ENCODE data around the gene DLGAP1. TPM values are rescaled to one million over a fixed set of nuclear protein-coding genes. Genes with fewer than 3 reads are reported as not detected.

Gene DLGAP1
- total RNA-seq, 4 donors from 2014 or later, result 1.2 to 1.4 (median 1.4) TPM

DNA sequence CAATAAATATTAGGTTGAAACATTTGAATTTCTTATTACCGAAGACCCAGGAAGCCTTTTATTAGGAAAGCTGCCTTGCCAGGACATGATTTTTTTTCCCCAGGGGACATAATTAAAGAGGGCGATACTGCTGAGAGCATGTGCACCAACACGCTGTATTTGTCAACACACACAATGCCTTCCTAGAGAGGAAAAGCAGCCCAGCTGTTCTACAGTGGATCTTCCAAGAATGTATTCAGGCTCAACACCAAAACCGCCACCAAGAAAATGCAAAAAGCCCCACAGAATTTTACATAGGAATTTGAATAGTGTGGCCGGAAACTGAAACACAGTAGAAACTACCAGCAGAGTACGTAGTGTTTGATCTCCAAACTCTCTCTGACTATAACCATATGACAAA is 320.4 kb downstream of the DLGAP1 start:
- no peak for DNase-seq (ENCODE audit: extremely low spot score)
- 71% methylated on average over 6 of the region's 6 CpGs for WGBS
- Histone ChIP-seq H3K27ac (replicated peaks in 1 of 4) (no peak overlapping the region), H3K4me3 (no peak overlapping the region), H3K27me3 (no peaks in the 10 kb centered on the region), H3K4me1 (no peaks in the 10 kb centered on the region), H3K9me3 (no peaks in the 10 kb centered on the region), H3K36me3 (no peaks in the 10 kb centered on the region)
- intact Hi-C loops (cut with DNase I), result no loop called here
- TF ChIP-seq EP300 (IDR thresholded peaks at IDR 0.05), result no peak

GRCh38 chr18:4130734-4131719 is 324.1 kb downstream of the DLGAP1 start:
- H3K27me3 ChIP-seq, result no peaks in the 10 kb centered on the region
- TF ChIP-seq POLR2AphosphoS5 (IDR thresholded peaks at IDR 0.05) (no peak), EP300 (IDR thresholded peaks at IDR 0.05) (no peak), POLR2A (IDR thresholded peaks at IDR 0.05; ENCODE audit: low read depth) (no peak)
- TF ChIP-seq, protein P1, sequence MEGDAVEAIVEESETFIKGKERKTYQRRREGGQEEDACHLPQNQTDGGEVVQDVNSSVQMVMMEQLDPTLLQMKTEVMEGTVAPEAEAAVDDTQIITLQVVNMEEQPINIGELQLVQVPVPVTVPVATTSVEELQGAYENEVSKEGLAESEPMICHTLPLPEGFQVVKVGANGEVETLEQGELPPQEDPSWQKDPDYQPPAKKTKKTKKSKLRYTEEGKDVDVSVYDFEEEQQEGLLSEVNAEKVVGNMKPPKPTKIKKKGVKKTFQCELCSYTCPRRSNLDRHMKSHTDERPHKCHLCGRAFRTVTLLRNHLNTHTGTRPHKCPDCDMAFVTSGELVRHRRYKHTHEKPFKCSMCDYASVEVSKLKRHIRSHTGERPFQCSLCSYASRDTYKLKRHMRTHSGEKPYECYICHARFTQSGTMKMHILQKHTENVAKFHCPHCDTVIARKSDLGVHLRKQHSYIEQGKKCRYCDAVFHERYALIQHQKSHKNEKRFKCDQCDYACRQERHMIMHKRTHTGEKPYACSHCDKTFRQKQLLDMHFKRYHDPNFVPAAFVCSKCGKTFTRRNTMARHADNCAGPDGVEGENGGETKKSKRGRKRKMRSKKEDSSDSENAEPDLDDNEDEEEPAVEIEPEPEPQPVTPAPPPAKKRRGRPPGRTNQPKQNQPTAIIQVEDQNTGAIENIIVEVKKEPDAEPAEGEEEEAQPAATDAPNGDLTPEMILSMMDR (IDR thresholded peaks at IDR 0.05), result no peak
- H3K4me3 ChIP-seq, result no peak overlapping the region
- H3K9me3 ChIP-seq, result no peaks in the 10 kb centered on the region
- no peak for DNase-seq (ENCODE audit: extremely low spot score)
- intact Hi-C loops (cut with DNase I), result no loop called here
- no peak overlapping the region for H3K27ac ChIP-seq (replicated peaks in 1 of 4)
- H3K36me3 ChIP-seq, result no peaks in the 10 kb centered on the region
- peaks cover 0 to 1% (median under 1%) of the 10 kb centered on the region in 4 donors for H3K4me1 ChIP-seq
- WGBS, result 67% methylated on average over 12 of the region's 12 CpGs

GRCh38 chr18:4126939-4127338 is 328.2 kb downstream of the DLGAP1 start:
- intact Hi-C loops (cut with DNase I), result no loop called here
- 68% methylated on average over 1 of the region's 1 CpG for WGBS
- no peaks in the 10 kb centered on the region for H3K27me3 ChIP-seq
- TF ChIP-seq, protein P1 (IDR thresholded peaks at IDR 0.05), result no peak
- TF ChIP-seq EP300 (IDR thresholded peaks at IDR 0.05) (no peak), POLR2A (IDR thresholded peaks at IDR 0.05; ENCODE audit: low read depth) (no peak), POLR2AphosphoS5 (IDR thresholded peaks at IDR 0.05) (no peak)
- H3K4me1 ChIP-seq, result peaks cover 0 to 8% (median 6%) of the 10 kb centered on the region in 4 donors
- H3K36me3 ChIP-seq, result no peaks in the 10 kb centered on the region
- no peak for DNase-seq (ENCODE audit: extremely low spot score)
- H3K9me3 ChIP-seq, result no peaks in the 10 kb centered on the region
- H3K4me3 ChIP-seq, result no peak overlapping the region
- H3K27ac ChIP-seq (replicated peaks in 1 of 4), result no peak overlapping the region

GRCh38 chr18:4125627-4126230 is 329.4 kb downstream of the DLGAP1 start:
- intact Hi-C loops (cut with DNase I), result no loop called here
- Histone ChIP-seq H3K9me3 (no peaks in the 10 kb centered on the region), H3K36me3 (no peaks in the 10 kb centered on the region), H3K27me3 (no peaks in the 10 kb centered on the region), H3K4me3 (no peak overlapping the region), H3K27ac (replicated peaks in 1 of 4) (no peak overlapping the region), H3K4me1 (peaks cover 0 to 8% (median 6%) of the 10 kb centered on the region in 4 donors)
- 62% methylated on average over 6 of the region's 6 CpGs for WGBS
- TF ChIP-seq EP300 (IDR thresholded peaks at IDR 0.05), result no peak
- no peak for TF ChIP-seq POLR2A (IDR thresholded peaks at IDR 0.05; ENCODE audit: low read depth)
- TF ChIP-seq POLR2AphosphoS5 (IDR thresholded peaks at IDR 0.05), result no peak
- TF ChIP-seq, protein P1 (IDR thresholded peaks at IDR 0.05), result no peak
- no peak for DNase-seq (ENCODE audit: extremely low spot score)

DNA sequence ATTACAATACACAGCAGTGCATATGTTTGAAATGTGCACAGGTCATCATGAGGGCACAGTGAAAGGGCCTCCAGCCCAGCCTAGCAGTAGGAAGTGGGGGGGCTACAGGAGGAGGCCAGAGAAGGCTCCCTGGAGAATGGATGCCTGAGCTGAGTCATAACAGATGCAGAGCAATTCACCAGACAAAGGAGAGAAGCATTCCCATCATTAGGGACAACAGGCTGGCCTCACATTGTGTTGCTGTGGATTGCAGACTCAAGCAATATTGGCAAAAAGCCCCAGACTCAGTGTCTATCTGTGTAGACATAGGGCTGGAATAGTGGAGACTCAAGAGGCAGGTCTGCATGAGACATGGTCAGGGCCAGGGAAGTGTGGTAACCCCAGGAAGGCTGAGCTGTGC is 329.9 kb downstream of the DLGAP1 start:
- TF ChIP-seq POLR2AphosphoS5 (IDR thresholded peaks at IDR 0.05) (no peak), POLR2A (IDR thresholded peaks at IDR 0.05; ENCODE audit: low read depth) (no peak), EP300 (IDR thresholded peaks at IDR 0.05) (no peak)
- H3K4me1 ChIP-seq, result peaks cover 0 to 8% (median 6%) of the 10 kb centered on the region in 4 donors
- no peak for DNase-seq (ENCODE audit: extremely low spot score)
- H3K9me3 ChIP-seq, result no peaks in the 10 kb centered on the region
- H3K4me3 ChIP-seq, result no peak overlapping the region
- no peaks in the 10 kb centered on the region for H3K36me3 ChIP-seq
- H3K27me3 ChIP-seq, result no peaks in the 10 kb centered on the region
- H3K27ac ChIP-seq (replicated peaks in 1 of 4), result no peak overlapping the region
- intact Hi-C loops (cut with DNase I), result no loop called here
